GM12892 (cell line): ENCODE results near the gene CNGB1.

ENCODE experiments used
- POLR2A ChIP-seq: IDR thresholded peaks from 2 replicates; pipeline ENCODE4 v1.6.1; 2011; ENCODE audit warnings: low read depth, low read length, control low read depth
- POLR2AphosphoS5 ChIP-seq: IDR thresholded peaks from 2 replicates; pipeline ENCODE4 v1.6.1; 2011; ENCODE audit warnings: low read depth, low read length, control low read depth

- no peak for TF ChIP-seq POLR2A
- no peak for TF ChIP-seq POLR2AphosphoS5
Measured at GRCh38 chr16:57871456-57871855, 99.5 kb downstream of the CNGB1 start.
